Cardiac fibroblast (primary cell): Measurements from ENCODE around the gene LYRM1.

Experiments used
- DNase-seq, 2 donors: peaks; one replicate each; pipeline versions ENCODE4 v3.0.0 to v3.0.0-alpha.2; 2010; ENCODE audit warnings: low read depth in 2 of 2
- H3K4me3 ChIP-seq, 2 donors: replicated peaks in 1 of 2; 1 replicate in 1 of 2; 2 replicates in 1 of 2; pipeline ENCODE4 v1.5.1; 2011; ENCODE audit warnings: low read depth in 2 of 2, low read length in 2 of 2, mild to moderate bottlenecking in 2 of 2, moderate library complexity in 1 of 2
- CTCF ChIP-seq: IDR thresholded peaks from one replicate; pipeline ENCODE4 v1.5.1; 2011; ENCODE audit warnings: low read depth, mild to moderate bottlenecking, low read length, inconsistent platforms

LYRM1 gene

GRCh38 chr16:20904507-20905081 is 4.0 kb downstream of the LYRM1 start:
- no peak overlapping the region for H3K4me3 ChIP-seq
- TF ChIP-seq CTCF: no peak
- peak; percentile 83 to 89 for DNase-seq

- peak; percentile 49 to 71 for DNase-seq
- no peak overlapping the region for H3K4me3 ChIP-seq
Observed at GRCh38 chr16:20905576-20905975, 5.0 kb downstream of the LYRM1 start.

GRCh38 chr16:20906341-20907255 is 6.0 kb downstream of the LYRM1 start:
- DNase-seq: peak; percentile 95 to 96
- H3K4me3 ChIP-seq: no peak overlapping the region
- no peak for TF ChIP-seq CTCF

More at GRCh38 chr16:20905576-20905975, 5.0 kb downstream of the LYRM1 start:
- no peak for TF ChIP-seq CTCF

GRCh38 chr16:20910781-20911321 is 10.3 kb downstream of the LYRM1 start:
- H3K4me3 ChIP-seq: no peak overlapping the region
- peak; percentile 89 to 96 for DNase-seq
- TF ChIP-seq CTCF: no peak

GRCh38 chr16:20911361-20911760 is 10.8 kb downstream of the LYRM1 start:
- no peak overlapping the region for H3K4me3 ChIP-seq
- DNase-seq: peak; percentile 42 to 91
- no peak for TF ChIP-seq CTCF

GRCh38 chr16:20916289-20916688 is 15.7 kb downstream of the LYRM1 start:
- no peak for DNase-seq
- no peak overlapping the region for H3K4me3 ChIP-seq
- TF ChIP-seq CTCF: no peak
